Left ventricle myocardium inferior (tissue), 1 donor: ENCODE data around the gene PCGF1. TPM values are rescaled to one million over a fixed set of nuclear protein-coding genes. Genes with fewer than 3 reads are reported as not detected.

ENCODE experiments used
- DNase-seq: peaks from one replicate; pipeline ENCODE4 v3.0.0-alpha.2; 2020
- H3K27ac ChIP-seq: fragments of 200-600 bp; replicated peaks from 2 replicates; pipeline ENCODE4 v1.8.0; 2021
- H3K27me3 ChIP-seq: fragments of 200-600 bp; 2 replicates; pipeline ENCODE4 v1.8.0; 2021; ENCODE audit warnings: low read depth
- H3K36me3 ChIP-seq: fragments of 200-600 bp; 2 replicates; pipeline ENCODE4 v1.8.0; 2021
- H3K4me1 ChIP-seq: fragments of 200-600 bp; 2 replicates; pipeline ENCODE4 v1.8.0; 2021
- H3K4me3 ChIP-seq: fragments of 200-600 bp; 2 replicates; pipeline ENCODE4 v1.8.0; 2021; ENCODE audit warnings: mild to moderate bottlenecking, moderate library complexity
- H3K9me3 ChIP-seq: fragments of 200-600 bp; replicated peaks from 2 replicates; pipeline ENCODE4 v1.8.0; 2021
- CTCF ChIP-seq: fragments of 200-600 bp; IDR thresholded peaks from 2 replicates; pipeline ENCODE4 v1.8.0; 2021; ENCODE audit warnings: antibody characterized with exemption, mild to moderate bottlenecking, borderline replicate concordance
- intact Hi-C: fragments of 100-400 bp; cut with micrococcal nuclease; formaldehyde crosslinking; loops from one replicate; pipeline ENCODE4 v1.11.0; 2022
- total RNA-seq: library from RNA; stranded (reverse); fragmentation: NEBNext Ultra II Directional; extraction: Animal tissue kit (Norgen Biotek cat#: 25700); gene quantifications from one replicate; pipeline ENCODE4 v1.2.1, GENCODE V29; 2021
- donor health status: DM: no; HTN: yes; CAD: no; lungs with severe emphysema.

PCGF1 gene
- total RNA-seq, 1 donor from 2014 or later, result 20.2 TPM

DNA sequence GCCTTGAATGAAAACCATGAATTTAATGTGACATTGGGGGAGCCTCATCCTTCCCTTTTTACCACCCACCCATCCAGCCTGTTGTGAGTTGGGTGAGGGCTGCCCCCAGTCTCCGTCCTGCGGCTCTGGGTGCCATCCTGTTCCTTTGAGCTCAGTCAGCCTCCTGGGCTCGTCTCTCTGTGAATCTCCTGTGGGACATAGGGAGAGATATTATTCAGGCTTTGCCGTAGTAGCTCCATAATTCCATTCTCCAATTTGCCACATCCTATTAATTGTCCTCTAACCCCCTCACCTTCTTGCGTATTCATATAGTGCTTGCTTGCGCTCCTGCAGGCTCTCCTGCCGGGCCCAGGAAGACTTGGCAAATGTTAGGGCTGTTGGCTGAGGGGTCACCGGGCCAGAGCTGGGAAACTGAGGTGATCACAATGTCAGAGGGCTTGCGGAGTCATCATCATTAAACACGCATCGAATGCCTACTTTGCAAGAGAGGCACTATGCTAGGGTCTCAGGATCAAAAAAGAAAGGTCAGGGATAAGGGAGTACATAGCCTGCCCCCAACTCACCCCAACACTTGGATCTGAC is 19.2 kb upstream of the PCGF1 start:
- Histone ChIP-seq H3K4me3 (no peak overlapping the region), H3K9me3 (no peaks in the 10 kb centered on the region), H3K4me1 (peaks cover 40% of the 10 kb centered on the region), H3K36me3 (peaks cover 37% of the 10 kb centered on the region), H3K27ac (no peak overlapping the region), H3K27me3 (peaks cover 11% of the 10 kb centered on the region)
- TF ChIP-seq CTCF, result no peak
- intact Hi-C loops, result no loop called here
- DNase-seq, result no peak

DNA sequence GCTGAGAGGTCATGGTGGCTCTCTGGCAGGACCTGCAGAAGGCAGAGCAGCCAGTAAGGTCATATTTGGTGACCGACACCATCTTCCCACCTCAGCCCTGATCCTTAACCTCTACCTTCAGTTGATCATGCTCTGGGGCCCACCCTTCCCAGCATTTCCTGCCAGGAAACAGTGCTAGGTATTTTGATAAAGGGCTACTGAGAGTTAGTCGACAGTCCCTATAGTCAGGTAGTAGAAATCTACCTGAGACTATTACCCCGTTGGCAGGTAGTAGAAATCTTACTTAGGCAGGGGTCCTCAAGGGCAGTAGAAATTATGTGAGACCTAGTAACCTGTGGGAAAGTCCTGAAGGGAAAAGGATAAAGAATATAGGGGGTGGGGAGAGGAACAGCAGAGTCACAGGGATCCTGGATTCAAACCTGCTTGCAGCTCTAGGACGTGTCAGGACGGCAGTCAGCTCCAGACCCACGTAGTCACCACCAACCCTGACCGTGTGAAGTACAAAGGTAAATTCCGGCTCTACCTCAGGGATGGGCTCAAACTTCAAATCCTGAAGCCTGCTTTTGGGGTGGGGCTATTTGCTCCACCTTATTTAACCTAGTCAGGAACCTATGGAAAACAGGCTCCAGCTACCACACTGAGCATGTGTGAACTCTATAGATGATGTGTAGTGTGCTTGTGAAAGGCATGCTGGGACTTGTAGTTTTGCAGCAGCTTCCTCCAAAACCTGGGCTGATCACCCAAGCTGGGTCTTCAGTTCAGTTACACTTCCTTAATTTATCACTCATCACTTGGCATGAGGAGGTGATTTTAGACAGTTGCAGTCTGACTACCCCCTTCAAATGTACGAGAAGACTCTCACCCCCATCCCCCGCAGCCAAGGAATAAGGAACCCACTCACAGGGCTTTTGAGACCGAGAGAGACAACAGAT is 18.5 kb upstream of the PCGF1 start, which contains the start of gene DQX1:
Gene DQX1, minus strand, starts transcription at position 515 of the 932 bp plus-strand sequence. Its CDS starts 502 bp downstream, at position 13.
- H3K4me3 ChIP-seq, result no peak within 1 kb of the TSS
- no peak within 1 kb of the TSS for H3K27ac ChIP-seq
- H3K4me1 ChIP-seq, result peaks cover 33% of the 10 kb centered on the region
- peaks cover 30% of the 10 kb centered on the region for H3K36me3 ChIP-seq
- H3K9me3 ChIP-seq, result no peaks in the 10 kb centered on the region
- DNase-seq, result no peak
- peaks cover 16% of the 10 kb centered on the region for H3K27me3 ChIP-seq
- intact Hi-C loops, result no loop called here
- TF ChIP-seq CTCF, result no peak

- peaks cover 24% of the 10 kb centered on the region for H3K4me1 ChIP-seq
- peaks cover 25% of the 10 kb centered on the region for H3K27me3 ChIP-seq
- intact Hi-C loops, result no loop called here
- no peak overlapping the region for H3K4me3 ChIP-seq
- TF ChIP-seq CTCF, result no peak
- peaks cover 30% of the 10 kb centered on the region for H3K36me3 ChIP-seq
- no peak overlapping the region for H3K27ac ChIP-seq
- H3K9me3 ChIP-seq, result no peaks in the 10 kb centered on the region
- no peak for DNase-seq
Observed at GRCh38 chr2:74524955-74525716, 17.6 kb upstream of the PCGF1 start.

DNA sequence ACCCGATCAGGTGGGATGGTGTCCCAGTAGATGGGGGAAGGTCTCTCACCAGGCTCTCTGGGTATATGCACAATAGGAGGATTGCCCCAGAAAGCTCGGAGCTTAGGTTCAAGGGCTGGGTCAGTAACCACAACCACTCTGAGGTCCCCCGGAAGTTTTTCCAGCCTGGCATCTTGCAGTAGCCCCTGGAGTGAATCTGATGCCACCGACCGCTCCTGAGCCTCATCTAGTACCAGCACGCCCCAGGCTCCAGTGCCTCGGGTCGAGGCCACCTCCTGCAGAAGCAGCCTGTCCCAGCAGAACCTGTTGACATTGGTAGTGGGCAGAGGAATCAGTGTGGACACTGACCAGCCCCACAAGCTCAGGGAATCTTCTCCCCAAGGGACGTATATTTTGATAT is 16.5 kb upstream of the PCGF1 start:
- H3K27ac ChIP-seq, result no peak overlapping the region
- H3K9me3 ChIP-seq, result no peaks in the 10 kb centered on the region
- intact Hi-C loops, result no loop called here
- H3K36me3 ChIP-seq, result peaks cover 30% of the 10 kb centered on the region
- TF ChIP-seq CTCF, result no peak
- peaks cover 16% of the 10 kb centered on the region for H3K4me1 ChIP-seq
- H3K4me3 ChIP-seq, result no peak overlapping the region
- no peak for DNase-seq
- peaks cover 36% of the 10 kb centered on the region for H3K27me3 ChIP-seq

GRCh38 chr2:74522516-74522915 is 15.0 kb upstream of the PCGF1 start:
- TF ChIP-seq CTCF, result no peak
- intact Hi-C loops, result no loop called here
- H3K4me3 ChIP-seq, result no peak overlapping the region
- peaks cover 1% of the 10 kb centered on the region for H3K4me1 ChIP-seq
- no peaks in the 10 kb centered on the region for H3K9me3 ChIP-seq
- DNase-seq, result no peak
- H3K36me3 ChIP-seq, result peaks cover 21% of the 10 kb centered on the region
- no peak overlapping the region for H3K27ac ChIP-seq
- peaks cover 51% of the 10 kb centered on the region for H3K27me3 ChIP-seq
